HG03342 (cell line): ENCODE measurements around the gene TUBA1C.
"Not testable (repeated sequence)": the region's sequence is repeated elsewhere in the genome, so short reads cannot be mapped to it uniquely, and the experiment has no call there.

Source experiments
- ATAC-seq: cut with Tn5 transposase; IDR thresholded peaks from one replicate; pipeline ENCODE4 v1.9.1; 2021; ENCODE audit warnings: mild to moderate bottlenecking, moderate library complexity; ENCODE audit not compliant: unreplicated experiment

TUBA1C gene

DNA sequence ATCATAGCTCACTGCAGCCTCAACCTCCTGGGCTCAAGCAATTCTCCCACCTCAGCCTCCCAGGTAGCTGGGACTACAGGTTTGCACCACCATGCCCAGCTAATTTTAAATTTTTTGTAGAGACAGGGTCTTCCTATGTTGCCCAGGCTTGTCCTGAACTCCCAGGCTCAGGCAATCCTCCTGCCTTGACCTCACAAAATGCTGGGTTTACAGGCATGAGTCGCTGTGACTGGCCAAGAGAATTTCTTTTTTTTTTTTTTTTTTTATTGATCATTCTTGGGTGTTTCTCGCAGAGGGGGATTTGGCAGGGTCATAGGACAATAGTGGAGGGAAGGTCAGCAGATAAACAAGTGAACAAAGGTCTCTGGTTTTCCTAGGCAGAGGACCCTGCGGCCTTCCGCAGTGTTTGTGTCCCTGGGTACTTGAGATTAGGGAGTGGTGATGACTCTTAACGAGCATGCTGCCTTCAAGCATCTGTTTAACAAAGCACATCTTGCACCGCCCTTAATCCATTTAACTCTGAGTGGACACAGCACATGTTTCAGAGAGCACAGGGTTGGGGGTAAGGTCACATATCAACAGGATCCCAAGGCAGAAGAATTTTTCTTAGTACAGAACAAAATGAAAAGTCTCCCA, 18.0 kb downstream of the TUBA1C start:
- not testable (repeated sequence) for ATAC-seq

DNA sequence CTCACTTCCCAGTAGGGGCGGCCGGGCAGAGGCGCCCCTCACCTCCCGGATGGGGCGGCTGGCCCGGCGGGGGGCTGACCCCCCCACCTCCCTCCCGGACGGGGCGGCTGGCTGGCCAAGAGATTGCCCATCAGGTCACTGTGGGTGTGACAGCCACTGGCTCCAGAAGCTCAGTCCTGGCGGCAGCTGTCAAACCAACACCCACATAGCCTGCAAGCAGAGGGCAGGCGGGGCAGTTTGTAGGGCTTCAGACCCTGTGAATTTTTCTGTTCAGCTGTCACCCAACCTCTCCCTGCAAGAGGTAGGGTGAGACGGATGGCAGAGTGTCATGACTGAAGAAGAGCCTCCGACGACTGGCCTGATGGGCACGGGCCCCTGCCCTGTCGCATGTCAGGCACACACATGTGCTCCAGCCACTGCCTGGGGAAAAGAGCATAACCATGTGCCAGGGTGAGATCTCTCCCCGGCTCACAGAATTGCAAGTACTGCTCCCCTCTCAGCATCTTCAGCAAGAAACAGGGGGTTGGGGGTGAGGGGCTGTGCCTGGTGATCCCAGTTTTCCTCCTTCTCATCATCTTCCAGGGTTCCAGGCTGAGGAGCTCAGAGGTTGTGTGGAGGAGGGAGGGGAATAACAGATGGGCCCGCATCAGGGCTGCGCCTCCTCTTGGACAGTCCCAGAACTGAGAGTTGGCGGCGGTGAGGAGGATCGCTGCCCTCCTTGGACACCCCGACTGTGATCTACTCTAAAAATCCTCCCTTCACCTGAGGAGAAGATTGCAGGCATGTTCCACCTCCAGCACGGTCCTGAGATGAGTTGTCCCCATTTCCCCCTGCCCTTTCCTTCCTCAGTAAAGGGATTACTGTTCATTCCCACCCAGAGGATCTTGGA, 18.9 kb downstream of the TUBA1C start:
- ATAC-seq: no peak

DNA sequence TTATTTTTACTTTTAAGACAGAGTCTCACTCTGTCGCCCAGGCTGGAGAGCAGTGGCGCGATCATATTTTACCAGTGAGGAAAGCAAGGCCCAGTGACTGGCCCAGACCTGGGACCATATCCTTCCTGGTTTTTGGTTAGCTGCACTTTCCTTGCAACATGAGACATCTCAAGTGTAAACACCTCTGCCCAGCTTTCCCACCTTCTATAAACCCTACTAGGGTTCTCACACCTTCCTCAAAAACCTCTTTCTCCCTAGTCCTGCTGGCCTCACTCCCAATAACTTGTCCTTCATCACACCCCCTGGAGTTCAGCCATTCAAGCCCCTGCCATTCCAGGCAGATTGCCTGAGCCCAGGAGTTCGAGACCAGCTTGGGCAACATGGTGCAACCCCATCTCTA, 19.8 kb downstream of the TUBA1C start:
- ATAC-seq: no peak

DNA sequence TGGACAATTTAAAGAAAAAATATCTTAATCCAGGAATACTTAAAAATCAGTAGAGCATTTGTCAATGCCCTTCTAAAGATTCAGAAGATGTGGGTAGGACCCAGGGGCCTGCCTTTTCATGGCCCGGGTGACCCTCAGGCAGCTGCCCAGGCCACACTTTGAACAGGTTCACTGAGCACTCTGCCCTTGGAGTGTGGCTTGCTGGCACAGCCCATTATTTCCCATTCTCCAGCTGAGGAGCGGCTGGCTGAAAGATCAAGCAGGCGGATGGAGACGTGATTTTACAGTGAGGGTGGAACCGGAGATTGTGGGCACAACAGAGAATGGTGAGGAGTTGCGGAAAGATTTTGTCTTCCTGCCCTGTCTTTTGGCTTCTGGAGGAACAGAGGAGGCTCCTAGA, 23.0 kb downstream of the TUBA1C start:
- ATAC-seq: no peak

DNA sequence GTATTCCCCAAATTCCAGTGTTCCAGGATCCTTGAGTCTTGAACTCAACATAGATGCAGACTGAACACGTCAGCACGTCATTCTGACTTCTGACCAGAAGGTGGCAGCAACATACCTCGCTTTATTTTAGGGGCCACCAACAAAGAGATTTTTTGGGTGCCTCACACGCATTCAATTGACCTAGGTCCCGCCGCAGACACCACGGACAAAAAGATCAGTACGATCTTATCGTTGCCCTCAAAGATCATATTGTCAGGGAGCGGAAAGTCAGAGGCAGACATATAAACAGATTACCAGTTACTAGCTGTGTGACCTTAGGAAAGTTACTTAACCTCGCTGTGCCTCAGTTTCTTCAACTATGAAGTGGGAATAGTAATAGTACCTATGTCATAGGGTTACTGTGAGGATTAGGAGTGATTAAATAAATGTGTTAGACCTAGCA, 23.6 kb downstream of the TUBA1C start:
- no peak for ATAC-seq

DNA sequence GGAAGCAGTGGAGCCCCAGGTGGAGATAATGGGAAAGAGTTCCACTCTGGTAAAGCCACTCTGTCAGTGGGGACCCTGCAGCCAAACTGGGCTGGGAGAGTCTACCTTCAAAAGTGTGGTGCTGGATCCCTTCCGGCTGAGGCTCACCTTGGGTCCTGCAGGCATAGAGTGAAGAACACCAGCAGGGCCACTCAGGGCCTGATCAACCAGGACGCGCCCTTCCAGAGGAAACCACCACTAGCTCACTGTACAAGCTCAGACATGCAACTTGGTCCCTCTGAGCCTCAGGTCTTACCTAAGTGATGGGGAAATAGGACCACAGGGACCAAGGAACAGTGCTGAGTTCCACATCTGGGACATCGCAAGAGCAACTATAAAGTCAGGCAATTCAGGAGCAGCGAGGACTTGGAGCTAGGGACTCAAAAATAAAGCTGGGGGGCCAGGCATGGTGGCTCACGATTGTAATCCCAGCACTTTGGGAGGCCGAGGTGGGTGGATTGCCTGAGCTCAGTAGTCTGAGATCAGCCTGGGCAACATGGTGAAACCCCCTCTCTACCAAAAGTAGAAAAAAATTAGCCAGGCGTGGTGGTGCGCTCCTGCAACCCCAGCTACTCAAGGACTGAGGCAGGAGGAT, 24.2 kb downstream of the TUBA1C start:
- no peak for ATAC-seq

DNA sequence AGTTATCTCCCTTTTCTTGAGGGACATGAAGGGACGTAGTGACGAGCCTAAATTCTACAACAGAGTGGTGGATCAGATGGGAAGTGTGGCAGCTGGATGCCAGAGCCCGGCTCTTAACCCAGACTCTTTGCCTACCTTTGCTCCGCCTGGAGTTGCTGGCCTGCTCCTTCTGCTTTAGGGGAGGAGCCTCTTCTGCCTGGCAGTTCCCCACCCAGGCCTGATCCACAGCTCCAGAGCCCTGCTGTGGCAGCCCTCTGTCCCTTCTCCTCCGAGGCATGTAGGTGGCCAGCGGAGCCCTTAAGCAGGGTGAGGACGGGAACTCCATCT, 27.8 kb downstream of the TUBA1C start:
- ATAC-seq: no peak

DNA sequence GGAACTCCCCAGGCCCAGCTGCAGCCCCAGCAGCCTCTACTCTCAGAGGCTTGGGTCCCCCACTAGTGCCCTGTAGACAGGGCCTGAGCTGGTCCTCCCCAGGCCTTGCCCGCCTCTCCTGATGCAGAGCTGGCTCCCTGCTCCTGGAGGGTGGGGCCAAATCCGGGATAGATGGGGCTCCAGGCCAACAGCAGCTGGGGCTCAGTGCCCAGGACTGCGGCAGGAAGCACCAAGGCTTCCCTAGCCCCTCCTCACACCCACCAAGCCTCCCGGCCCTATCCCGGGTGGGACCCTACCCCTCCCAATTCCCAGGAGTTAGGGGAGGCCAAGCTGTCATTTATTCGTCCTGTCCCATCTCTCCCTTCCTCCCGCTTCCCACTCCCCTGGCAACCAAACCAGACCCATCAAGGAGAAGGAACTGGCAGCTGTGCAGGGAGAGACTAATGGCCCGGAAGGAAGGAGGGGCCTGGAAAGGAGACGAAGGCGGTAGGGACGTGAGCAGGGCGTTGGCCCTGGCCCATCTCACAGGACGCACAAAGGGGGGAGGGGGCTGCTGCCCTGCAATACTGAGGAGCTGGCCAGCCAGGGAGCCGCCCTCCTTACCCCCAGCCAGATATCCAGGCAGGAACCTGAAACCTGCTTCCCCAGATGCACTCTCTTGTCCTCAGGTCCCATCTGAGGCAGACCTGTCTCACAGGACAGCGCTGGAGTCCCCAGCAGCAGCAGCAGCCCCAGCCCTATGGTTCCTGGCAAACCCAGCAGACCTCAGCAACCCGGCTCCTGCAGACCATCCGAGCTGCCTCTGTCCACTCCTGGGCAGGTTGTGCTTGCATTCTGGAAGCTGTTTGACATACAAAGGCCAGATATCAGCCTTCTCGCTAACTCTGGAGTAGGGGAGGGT, 28.4 kb downstream of the TUBA1C start:
- no peak for ATAC-seq

DNA sequence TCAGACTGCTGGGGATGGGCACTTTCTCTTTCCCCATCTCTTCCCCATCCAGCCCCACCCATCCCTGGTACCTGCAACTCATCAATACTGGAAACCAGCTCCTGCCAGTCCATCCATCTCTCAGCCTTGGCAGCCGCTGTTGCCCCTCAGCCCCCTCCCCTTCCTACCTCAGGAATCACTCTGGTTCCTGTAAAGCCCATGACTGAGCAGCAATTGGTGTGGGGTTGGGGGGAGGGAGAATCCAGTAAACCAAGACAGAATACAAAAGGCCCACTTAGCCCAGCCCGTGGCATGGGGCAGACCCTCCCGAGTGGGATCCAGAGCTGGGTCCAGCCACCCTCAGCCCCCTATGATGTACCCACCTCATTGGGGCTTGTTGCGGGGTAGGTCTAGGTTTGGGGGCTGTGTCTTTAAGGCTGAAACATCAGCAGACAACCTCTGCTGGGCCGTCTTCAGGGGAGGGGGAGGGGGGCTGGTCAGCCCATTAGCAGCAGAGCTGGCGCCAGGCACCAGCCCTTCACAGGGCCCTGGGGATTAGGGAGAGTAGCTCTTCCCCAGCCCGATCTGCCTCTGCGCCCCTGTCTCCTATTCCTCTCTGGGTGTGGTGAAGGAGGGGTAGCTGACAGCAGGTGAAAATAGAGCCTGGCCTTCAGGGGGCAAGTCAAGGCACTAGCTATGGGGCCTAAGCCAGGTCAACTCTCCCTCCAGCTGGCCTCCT, 29.4 kb downstream of the TUBA1C start:
- no peak for ATAC-seq

DNA sequence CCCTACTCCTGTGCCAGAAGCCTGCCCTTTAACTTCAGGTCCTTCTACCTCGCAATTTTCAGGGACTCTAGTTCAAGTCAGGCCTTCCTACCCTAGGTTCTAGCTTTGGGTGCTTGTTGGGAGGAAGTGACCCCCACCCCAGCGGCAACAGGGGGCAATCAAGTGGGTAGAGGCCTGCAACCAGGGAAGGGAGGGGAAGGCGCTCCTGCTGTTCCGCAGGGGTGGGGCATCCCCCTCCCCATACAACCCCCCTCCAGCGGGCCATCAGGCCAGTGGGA, 29.9 kb downstream of the TUBA1C start:
- ATAC-seq: no peak

DNA sequence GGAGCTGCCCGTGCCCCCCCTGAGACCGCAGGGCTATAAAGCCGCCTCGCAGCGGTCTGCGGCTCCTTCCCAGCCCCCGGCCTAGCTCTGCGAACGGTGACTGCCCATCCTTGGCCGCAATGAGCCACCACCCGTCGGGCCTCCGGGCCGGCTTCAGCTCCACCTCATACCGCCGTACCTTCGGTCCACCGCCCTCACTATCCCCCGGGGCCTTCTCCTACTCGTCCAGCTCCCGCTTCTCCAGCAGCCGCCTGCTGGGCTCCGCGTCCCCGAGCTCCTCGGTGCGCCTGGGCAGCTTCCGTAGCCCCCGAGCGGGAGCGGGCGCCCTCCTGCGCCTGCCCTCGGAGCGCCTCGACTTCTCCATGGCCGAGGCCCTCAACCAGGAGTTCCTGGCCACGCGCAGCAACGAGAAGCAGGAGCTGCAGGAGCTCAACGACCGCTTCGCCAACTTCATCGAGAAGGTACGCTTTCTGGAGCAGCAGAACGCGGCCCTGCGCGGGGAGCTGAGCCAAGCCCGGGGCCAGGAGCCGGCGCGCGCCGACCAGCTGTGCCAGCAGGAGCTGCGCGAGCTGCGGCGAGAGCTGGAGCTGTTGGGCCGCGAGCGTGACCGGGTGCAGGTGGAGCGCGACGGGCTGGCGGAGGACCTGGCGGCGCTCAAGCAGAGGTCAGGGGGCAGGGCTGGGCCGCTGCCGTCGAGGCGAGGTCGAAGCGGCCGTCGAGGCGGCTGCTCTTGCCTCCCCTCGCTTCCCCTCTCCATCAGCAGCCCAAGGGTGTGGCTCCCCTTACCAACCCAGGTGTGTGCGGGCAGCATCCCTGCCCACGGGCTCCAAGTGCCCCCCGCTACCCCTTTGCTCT, 30.4 kb downstream of the TUBA1C start, which contains the start of gene PRPH:
Gene PRPH (plus strand): TSS at position 66 of the 855 bp plus-strand sequence. CDS start 54 bp downstream, at position 120.
- ATAC-seq: no peak

DNA sequence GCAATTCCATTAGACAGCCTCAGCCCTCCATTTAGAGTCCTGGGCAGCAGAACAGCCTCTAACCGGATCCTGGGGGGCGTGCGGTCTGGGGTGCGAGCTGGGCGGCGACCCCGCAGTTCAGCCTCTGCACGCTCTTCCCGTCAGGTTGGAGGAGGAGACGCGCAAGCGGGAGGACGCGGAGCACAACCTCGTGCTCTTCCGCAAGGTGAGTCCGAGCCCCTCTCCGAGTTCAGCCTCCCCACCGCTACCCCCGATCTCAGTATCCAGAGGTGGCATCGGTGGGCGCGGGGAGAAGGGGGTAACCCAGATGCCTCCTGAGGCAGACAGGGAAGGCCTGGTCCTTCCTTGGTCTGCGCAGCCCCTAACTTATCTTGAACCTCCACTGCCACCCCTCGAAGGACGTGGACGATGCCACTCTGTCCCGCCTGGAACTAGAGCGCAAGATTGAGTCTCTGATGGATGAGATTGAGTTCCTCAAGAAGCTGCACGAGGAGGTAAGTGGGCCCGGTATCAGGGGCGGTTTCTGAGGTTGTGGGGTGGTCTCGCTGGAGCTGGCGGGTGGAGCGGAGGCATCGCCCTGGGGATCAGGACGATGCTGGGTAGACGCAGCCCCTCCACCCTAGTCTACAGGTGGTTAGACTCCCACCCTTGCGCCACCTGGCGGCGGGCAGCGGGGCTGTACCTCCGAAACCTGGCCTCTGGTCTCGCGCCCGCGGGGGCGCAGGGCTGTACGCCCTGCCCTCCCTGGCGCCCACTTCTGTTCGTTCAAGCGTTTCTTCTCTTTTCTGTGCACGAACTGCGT, 31.4 kb downstream of the TUBA1C start:
- ATAC-seq: no peak

DNA sequence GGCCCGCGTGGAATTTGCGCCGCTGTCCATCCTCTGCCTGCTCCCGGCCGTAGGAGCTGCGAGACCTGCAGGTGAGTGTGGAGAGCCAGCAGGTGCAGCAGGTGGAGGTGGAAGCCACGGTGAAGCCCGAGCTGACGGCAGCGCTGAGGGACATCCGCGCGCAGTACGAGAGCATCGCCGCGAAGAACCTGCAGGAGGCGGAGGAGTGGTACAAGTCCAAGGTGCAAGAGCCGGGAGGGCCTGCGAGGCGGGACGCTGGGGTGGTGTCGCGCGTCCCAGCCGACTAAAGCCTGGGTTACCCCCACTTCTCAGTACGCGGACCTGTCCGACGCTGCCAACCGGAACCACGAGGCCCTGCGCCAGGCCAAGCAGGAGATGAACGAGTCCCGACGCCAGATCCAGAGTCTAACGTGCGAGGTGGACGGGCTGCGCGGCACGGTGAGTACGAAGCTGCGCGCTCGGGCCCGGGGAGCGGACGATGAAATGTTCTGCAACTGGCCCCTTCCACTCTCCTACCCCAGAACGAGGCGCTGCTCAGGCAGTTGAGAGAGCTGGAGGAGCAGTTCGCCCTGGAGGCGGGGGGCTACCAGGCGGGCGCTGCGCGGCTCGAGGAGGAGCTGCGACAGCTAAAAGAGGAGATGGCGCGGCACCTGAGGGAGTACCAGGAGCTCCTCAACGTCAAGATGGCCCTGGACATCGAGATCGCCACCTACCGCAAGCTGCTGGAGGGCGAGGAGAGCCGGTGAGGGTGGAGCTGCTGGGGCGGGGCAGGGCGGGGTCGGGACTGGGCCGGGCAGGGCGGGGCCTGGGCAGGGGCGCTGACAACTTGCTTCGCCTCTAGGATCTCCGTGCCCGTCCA, 32.2 kb downstream of the TUBA1C start:
- ATAC-seq: no peak

DNA sequence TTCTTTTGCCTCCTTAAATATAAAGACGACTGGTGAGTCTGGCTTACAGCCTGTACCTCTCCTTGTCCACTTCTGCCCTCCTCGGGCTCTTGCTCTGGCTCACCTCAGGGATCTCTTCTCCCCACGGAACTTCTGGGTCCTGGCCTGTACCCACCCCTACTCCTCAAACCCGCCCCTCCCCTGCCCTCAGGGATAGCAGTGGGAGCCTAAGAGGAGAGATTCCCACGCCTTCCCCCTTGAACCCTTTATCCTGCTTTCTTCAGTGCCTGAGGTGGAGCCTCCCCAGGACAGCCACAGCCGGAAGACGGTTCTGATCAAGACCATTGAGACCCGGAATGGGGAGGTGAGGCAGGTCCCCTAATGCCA, 32.8 kb downstream of the TUBA1C start:
- ATAC-seq: no peak

DNA sequence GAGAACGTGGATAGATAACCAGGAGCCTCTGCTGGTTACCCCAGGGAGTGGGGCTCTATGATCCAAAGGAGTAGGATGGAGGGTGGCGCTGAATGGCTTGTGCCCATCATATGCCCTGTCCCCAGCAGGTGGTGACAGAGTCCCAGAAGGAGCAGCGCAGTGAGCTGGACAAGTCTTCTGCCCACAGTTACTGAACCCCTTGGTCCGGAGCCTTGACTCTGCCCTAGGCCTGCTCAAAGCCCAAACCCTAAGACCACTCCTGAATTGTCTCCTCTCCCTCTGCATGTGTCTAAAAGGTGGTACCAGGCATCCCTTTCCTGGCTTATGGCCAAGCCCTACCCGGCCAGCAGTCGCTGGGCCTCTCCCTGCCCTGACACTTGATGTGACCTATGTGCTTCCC, 33.3 kb downstream of the TUBA1C start:
- ATAC-seq: no peak

DNA sequence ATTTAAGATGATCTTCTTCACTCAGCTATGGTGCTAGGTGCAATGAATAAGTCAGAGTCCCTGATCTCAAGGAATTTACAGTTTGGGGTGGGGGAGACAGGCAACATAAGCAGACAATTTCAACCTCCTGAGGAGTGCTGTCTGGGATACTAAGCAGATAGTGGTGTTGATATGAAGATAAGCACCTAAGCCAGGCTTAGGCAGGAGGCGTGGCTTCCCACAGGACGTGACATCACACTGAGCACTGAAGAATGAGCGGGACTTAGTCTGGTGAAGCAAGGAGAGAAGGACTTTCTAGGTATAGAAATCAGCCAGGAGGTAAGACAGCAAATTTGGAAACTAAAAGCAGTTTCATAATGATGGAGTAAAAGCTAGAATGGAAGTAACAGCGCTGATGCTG, 36.9 kb downstream of the TUBA1C start:
- no peak for ATAC-seq

DNA sequence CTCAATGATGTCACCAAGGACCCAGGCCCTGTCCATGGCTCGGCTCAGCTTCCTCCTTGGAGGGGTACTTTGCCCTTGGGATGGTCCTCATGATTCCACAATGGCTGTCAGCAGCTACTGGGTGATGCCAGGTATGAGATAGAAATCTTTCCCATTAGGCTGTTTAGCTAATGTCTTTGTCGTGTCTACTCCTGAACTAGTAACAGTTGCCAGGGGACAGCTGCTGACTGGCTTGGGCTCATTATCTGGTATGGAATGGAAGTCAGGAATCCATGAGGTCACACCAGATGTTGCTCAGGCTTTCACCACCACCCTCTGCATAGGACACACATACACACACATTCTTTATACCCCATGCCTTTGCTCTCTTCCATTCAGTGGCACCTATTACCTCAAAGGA, 39.3 kb downstream of the TUBA1C start:
- ATAC-seq: no peak
